ENCODE data around the gene ALK.

Gene ALK

DNA sequence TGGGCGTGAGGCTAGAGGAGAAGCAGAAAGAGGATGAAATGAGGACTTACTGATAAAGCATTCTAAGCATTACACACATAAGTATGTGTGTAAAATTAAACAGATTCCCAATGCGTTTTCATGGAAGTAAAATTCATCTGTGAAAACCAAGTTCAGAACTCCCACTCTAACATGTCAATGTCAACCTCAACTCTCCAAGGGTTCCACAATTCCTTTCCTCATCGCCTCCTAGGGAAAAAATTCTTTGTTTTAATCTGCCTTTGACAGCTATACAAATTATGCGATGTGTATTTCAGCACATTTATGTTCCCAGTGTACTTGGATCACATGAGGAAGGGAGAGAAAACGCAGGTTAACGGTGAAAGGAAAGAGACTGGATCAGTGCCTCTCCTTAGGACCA, 729.6 kb downstream of the ALK start:
- no peak for DNase-seq (ENCODE audit: low read depth)

DNA sequence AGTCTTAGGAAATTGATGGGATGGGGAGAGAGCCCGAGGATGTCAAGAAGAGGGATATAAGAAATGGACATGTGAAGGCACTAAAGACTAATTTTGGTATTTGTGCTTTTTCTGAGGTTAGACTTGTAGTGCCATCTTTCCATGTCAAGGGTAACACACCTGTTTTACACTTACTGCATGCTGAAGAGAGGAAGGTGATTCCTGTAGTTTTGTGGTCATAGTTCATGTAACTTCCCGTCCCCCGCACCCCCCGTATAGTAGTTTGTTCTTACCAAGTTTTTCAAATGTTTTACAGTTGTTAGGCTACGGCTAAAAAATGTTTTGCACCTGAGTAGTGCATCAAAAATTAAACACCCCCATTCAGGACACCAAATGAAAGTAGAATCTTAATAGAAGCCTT, 732.3 kb downstream of the ALK start:
- DNase-seq (ENCODE audit: low read depth), result no peak

DNA sequence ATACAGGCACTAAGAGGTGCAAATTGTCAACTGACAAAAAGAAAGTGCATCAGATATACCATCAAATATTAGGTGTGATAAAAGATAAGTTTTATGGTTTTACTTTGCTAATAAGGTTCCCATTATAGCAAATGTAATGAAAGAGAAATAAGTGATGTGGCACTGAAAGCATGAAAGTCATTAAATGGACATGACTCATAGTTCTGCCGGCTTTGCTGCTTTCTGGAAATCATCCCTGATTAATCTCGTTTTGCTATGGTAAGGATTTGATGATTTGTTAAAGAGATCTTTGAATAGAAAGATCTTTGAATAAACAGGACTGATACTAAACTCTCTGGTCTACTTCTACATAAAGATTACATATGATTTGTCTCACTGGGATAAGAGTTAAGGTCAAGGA, 733.5 kb downstream of the ALK start:
- DNase-seq (ENCODE audit: low read depth), result no peak

DNA sequence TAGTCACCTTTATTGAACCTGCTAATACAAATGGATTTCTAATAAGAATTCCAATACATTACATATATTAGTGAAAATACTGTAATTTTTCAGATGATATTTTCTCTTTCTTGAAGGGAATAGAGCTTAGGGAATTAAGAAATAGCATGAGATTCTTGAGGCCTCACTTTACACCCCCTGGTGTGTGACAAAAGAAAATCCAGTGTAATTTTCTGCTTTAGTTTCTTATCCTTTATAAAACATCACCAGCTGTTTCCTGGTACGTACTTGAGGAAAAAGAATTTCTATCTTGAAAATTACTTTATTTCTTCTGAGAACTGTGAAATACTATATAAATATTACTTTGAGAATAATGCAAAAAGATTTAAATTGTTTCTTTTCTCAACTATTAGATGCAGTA, 734.6 kb downstream of the ALK start:
- no peak for DNase-seq (ENCODE audit: low read depth)

DNA sequence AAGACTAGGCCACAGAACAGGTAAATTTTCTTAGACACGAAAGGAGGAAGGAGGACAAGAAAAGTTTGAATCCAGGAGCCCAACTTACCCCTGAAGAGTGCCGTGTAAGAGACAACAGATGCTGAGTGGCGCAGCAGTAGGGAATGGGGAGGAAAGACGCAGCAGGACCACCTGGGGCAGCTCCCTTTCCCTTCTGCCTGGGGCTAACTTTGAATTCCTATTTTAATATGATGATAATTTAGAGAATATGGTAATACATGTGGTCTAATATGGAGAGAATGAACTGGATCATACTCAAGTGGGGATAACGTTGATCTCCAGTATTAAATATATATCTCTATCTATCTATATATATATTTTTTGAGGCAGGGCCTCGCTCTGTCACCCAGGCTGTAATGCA, 736.9 kb downstream of the ALK start:
- no peak for DNase-seq (ENCODE audit: low read depth)

DNA sequence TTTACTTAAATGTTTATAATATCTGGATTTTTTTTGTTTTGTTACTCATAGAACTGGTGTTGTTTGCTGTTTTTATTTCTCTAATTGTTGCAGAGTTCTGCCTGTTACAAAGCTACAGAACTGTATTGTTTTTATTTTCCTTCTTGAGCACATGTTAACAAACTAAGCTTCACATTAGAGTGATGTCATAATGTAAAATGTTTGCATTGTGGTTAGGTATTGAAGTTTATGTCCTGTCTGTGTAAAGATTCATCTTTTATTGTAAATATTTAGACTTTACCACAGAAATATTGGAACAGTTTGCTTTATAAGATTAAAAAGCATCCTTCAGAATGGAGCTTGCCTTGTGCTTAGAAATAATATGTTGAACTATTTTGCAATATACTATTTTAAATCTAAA, 738.5 kb downstream of the ALK start:
- DNase-seq (ENCODE audit: low read depth), result no peak

DNA sequence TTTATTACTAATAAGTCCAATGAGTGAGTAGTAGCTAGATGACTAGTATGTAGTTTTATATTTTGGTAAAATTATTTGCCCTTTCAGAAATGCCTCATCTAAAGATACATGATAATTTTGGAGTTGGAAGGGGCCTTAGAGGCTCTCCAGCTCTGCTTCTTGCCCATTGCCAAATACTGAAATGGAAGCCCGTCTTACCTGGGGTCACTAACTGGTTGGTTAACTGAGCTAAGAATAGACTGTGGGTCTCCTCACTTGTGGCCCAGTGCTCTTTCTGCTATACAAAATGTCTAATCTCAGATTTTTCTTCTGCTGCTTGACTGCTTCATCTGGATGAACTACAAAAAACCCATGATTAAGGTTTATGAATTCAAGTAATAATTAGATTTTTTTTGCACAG, 739.1 kb downstream of the ALK start:
- no peak for DNase-seq (ENCODE audit: low read depth)

DNA sequence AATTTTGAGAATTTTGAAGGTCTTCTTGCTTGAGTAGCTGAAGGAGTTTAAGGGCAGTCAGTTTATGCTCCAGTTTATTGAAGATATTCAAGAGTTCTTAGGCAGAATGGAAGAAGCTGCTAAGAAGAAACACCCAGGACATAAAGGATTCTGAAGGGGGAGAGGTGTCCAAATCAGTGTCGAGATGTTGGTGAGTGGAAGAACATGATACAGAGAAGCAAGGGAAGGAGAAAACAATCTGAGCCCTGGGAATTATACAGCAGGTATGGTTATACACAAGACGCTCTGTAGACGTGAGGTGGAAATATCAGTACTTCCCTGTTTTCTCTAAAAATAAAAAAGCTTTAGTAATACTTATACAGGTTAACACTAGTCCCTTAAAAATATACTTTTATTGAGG, 746.0 kb downstream of the ALK start:
- DNase-seq (ENCODE audit: low read depth), result no peak

DNA sequence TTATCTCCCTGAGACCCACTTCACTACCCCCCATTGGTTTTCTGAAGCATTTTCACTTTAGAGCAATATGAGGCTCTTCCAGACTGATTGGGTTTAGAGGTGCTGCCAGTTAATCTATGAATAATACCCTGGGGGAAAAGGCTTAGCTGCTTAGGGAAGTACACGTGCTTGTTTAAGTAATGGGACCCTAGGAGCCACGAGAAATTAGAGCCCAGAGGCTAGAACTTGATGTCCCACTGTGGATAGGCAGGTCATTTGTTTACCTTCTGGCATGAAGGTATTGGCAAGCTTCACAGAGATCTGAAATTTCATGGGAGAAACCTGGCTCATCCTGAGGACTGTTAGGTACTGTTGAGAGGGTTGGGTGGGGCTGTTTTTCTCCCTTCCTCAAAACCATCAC, 746.4 kb downstream of the ALK start:
- no peak for DNase-seq (ENCODE audit: low read depth)

DNA sequence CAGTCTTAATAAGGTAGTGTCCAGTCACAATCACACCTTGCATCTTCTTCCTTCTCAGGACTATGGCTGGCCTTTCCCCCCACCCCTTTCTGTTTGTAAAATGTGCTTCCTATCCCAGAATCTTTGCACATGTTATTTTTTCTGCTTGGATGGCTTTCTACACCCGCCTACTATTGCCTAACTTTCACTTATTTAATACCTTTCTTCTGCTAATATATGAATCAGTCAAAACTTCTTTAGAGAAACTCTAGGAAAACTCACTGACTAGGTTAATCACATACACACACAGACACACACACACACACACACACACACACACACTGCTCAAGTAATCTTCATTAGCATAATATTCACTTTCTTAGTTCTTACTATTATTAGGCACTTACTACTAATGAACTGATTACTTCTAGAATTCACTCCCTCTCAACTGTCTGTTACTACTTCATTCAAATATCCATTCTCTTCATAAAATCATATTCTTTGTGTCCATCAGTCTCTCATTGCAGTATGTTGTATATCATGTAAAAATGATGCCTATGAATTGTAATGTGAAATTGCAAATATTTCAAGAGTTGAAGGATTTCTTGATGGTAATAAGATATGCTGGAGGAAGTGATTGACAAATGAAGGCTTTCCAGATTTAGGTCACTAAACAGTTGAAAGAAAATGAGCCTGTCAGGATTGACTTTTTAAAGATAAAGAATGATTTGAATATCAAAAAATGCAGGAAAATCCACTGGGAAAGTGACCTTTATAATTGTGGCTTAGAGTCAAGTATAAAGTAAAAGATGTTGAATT, 754.9 kb downstream of the ALK start:
- DNase-seq (ENCODE audit: low read depth), result no peak

DNA sequence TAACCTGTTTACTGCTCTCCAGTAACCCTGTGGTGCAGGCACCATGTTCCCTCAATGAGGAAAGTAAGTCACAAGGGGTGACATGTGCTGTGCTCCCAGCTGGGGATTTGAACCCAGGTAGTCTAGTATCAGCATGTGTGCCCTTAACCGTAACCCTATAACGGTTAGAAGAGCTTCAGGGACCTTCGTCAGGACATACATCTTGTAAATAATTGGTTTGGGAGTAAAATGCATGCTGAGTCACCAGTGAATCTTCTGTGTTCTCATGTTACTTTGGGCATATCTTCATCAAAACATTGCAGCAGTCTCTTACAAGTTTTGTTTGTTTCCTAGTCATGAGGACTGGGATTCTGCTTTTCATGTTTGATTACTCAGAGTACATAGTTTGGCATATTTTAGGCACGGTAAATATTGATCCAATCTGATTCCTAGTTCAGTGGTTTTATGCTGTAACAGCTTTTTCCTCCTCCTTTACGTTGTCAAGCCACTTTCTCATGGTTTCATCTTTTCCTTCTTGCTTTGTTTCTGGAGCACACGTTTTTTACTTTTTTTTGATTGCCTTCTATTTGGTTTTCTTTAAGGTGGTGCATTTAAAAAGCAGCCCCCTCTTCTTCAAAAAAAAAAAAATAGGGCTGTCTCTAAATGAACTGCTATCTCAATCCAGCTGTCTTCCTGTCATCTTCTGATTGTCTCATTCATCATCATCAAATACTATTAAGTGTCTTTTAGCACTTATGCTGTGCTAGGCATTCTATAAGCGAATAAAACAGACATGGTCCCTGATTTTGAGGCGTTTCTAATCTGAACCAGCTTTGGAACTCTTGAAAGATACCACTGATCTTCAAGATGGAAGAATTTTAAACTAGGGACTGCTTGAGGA, 755.8 kb downstream of the ALK start:
- DNase-seq (ENCODE audit: low read depth), result no peak

DNA sequence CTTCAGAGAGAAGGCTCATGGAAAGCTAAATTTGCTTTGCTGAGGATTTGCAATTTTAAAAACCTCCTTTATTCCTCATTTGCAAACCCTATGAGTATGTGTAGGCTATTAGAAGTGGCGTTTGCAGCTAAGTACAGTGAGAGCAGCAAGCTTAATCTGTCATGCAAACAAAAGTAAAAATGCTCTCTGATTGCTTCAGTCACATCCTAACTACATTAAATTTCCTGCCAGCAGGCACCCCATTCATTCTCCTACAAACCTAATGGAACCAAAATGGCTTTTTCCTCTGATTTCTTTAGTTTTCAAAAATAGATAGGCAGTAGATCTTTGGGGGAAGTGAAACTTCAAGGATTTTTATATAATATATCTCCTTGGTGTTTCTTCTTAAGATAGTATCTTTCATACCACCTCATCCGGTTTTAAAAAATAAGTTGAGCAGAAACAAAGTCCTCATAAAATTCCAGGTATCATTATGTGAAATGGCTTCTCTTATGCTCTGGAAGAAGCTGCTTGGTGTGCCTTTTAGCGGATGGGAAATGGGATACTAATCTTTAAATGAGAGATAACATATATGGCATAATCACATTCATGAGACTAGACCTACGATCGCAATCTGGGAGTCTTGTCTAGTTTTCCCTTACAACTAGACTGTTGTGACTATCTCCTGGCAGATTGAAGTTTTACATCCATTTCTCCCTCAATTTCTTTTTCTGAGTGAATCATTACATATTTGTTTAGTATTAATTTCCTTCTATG, 757.1 kb downstream of the ALK start:
- no peak for DNase-seq (ENCODE audit: low read depth)

DNA sequence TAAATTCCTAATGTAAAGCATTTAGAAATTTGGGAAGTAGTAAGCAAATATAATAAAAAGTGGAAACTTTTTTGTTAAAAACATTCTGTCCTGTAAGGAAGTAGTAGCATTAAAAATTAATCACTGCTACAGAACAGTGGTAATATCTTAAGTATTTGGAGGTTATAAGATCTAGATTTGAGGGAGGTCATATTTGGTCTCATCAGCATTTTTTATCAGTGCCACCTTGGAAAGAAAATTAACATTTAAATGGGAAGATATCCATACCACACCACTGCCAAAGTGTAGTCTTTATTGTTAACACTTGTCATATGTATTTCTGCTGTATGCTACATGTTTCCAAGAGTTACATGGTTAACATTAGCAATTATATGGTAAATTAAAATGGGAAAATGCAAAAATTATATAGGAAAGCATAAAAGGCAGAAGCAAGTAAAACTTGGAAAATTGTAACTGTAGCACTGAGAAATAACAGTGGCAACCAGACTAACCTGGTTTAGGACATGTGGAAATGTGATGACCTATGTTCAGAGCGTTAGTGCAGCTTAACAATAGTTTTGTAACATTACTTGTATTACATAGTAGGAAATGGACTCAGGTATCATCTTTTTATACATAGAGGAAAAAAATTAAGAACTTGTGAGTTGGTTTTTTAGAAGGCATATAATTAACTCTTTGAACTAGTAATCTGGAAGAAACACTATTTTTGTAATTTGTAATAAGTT, 759.0 kb downstream of the ALK start:
- no peak for DNase-seq (ENCODE audit: low read depth)

DNA sequence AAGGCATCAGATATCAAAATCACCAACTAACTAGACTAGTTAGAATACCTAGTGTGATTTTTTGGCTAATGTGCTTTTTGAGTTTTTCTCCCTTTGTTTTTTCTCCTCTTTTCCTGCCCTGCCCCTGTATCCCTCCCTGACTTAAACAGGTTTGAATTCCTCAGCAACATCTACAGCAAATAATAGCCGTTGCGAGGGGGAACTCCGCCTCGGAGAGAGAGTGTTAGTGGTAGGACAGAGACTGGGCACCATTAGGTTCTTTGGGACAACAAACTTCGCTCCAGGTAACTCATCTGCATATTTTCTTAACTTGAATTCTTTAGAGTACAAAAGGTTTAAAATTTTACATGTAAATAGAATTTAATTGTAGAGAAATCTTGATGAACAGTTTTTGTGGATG, 761.2 kb downstream of the ALK start:
- DNase-seq (ENCODE audit: low read depth), result no peak

DNA sequence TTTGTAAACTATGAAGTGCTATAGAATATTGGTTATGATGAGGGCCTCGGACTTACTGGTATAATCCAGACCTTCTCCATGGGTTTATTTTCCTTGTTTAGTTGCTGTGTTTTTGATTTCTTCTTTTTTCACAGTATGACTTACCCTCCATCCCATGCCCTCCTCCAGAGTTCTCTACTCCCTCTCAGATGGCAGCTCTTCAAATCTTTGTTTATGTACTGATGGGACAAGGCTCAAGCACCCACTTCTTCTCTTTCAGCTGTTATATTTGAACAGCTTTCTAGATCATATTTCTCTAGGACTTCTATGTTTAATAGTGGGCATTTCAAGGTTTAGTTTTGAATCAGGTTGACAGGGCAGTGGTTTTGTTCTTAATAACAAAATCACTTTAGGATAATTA, 762.3 kb downstream of the ALK start:
- DNase-seq (ENCODE audit: low read depth), result no peak

DNA sequence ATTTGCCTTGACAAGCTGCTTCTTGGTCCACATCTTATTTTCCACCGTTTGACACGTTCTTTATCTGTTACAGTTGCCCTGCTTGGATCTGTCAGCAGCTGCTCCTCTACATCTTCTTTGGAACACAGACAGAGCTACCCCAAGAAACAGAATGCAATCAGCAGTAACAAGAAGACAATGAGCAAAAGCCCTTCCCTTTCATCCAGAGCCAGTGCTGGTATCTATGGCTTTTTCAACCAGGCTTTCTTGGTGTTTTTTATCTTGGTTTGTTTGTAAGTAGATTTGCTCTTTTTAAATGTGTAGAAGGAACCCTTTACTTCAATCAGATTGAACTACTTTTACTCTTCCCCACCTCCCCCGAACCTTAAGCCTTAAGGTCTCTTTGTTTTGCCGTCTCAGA, 764.3 kb downstream of the ALK start:
- DNase-seq (ENCODE audit: low read depth), result no peak

DNA sequence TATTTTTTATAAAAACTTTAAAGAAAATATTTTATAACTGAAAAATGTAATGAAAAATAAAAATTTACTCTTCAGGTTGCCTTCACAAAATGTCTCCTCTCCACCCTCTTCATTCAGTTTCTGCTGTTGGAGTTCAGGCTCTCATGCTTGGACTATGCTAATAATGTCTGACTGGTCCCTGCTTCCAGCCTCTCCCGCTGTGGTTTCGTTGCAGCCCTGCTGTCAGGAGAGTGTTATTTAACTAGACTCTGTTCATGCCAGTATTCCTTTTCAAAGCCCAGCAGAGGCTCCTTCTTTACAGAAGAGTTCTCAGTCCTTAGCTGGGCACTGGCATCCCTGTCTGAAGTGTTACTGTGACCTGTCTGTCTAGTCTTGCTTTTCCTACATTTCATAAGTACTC, 765.8 kb downstream of the ALK start:
- DNase-seq (ENCODE audit: low read depth), result no peak

DNA sequence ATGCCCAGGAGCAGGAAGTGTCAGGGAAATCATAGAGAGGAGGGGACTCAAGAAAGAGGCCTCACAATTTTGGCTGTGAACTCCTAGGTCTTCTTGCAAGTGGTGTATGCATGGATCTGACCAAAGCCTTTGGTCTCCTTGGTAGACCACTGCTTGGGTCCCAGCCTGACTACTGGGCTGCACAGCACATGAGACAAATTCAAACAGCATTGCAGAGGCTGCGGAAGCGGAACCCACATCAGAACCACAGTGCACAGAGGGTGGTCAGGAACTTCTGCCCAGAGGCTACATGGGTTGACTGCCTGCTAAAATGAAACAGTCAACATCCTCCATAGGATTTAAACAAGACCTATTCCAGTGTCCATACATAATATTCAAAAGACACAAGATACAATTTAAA, 766.8 kb downstream of the ALK start:
- no peak for DNase-seq (ENCODE audit: low read depth)

DNA sequence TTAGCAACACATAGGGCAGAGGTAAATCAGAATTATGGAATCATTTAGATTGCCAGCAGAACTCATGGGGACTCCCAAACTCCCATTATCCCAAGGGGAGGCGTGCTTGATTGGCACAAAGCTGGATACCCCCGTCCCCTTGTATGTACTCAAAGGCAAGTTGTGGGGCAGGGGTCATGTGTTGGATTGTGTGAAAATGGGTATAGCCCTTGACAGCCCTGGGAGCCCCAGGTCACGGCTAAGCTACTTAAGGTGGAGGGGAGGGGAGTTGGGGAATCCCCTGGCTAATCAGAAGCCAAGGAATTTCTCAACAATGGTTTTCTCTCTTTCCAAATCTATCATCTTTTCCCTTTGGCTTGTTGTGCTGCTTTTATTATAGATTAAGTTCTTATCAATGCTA, 773.4 kb downstream of the ALK start:
- DNase-seq (ENCODE audit: low read depth), result no peak

DNA sequence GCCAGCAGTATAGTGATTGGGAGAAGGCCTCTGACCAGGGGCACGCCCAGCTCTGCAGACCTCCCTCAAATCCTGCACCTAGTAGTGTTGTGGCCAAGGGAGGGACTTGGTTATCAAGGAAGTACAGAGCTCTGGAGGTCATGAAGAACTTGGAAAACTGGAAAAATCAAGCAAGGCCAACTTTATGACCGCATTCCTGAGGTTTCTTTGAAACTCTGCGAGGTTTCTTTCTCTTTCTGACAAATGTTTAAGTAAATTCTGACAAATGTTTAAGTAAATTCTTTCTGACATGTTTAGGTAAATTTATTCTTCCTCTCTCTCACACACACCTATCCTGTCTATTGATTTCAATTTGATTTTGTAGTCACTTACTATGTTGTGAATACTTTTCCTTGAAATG, 775.2 kb downstream of the ALK start:
- no peak for DNase-seq (ENCODE audit: low read depth)

DNA sequence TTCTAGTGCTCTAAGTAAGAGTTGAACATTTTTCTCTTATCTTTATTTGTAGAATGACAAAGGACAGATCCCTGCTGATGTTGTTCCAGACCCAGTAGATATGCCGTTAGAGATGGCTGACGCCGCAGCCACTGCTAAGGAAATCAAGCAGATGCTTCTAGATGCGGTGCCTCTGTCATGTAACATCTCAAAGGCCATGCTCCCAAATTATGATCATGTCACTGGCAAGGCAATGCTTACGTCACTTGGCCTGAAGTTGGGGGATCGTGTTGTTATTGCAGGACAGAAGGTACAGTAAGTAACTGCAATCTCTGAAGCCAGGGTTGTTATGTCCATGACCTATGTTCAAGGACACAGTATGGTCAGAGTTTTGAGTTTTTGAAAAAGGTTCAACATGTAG, 777.7 kb downstream of the ALK start:
- no peak for DNase-seq (ENCODE audit: low read depth)

All from activated T-cell treated with anti-CD3 and anti-CD28 coated beads for 1 hour (primary cell).